ENCODE results near the gene SAPCD1. TPM values are rescaled to one million over a fixed set of nuclear protein-coding genes. Genes with fewer than 3 reads are reported as not detected.

SAPCD1 gene
- total RNA-seq, 1 experiment from 2014 or later: 18.2 TPM

- Histone ChIP-seq H3K36me3 (ENCODE audit: control insufficient read depth in 1 of 2, insufficient read depth in 2 of 2, low read length in 2 of 2) (peaks cover 0 to 14% of the 10 kb centered on the region in 2 experiments; a peak in 1 of 4 replicates), H3K79me2 (ENCODE audit: insufficient read depth, low read length) (no peaks in the 10 kb centered on the region), H3K4me1 (ENCODE audit: control insufficient read depth in 1 of 2, insufficient read depth in 2 of 2, low read length in 2 of 2) (peaks cover 44 to 67% of the 10 kb centered on the region in 2 experiments), H4K20me1 (ENCODE audit: insufficient read depth) (no peaks in the 10 kb centered on the region), H3K27ac (ENCODE audit: low read depth, low read length) (peak overlapping the region; percentile 79), H3K9me3 (ENCODE audit: control insufficient read depth in 1 of 2, insufficient read depth in 1 of 2, low read depth in 1 of 2, low read length in 2 of 2) (no peaks in the 10 kb centered on the region), H3K9ac (ENCODE audit: low read length) (peak overlapping the region; percentile 64), H3K4me2 (ENCODE audit: low read length) (peak overlapping the region; percentile 79), H2AFZ (ENCODE audit: low read depth, low read length, poor library complexity, severe bottlenecking) (no peak overlapping the region), H3K9me2 (ENCODE audit: insufficient read depth) (no peaks in the 10 kb centered on the region), H3K4me3 (replicated peaks in 1 of 2; ENCODE audit: low read depth in 1 of 2, low read length in 2 of 2) (peak overlapping the region in 1 of 2 experiments; percentile 19; a peak in 3 of 4 replicates), H3K27me3 (ENCODE audit: insufficient read depth, low read length) (no peaks in the 10 kb centered on the region)
- intact Hi-C loops (cut with micrococcal nuclease): no loop called here
- ChIA-PET CTCF (interaction anchor here (0.6 to 1.4 kb wide), 5 partner anchors 16 to 88 kb away, joined by 3 to 11 read pairs (median 3); partner anchors contain the start of gene NEU1), RAD21 (ENCODE audit: low non-redundant PET in 1 of 2, low total read pairs in 2 of 2, uncharacterized antibody in 2 of 2, unreplicated experiment in 2 of 2) (interaction anchor here in 1 of 2 experiments (0.7 to 1.1 kb wide), 3 partner anchors 18 to 40 kb away, joined by 3 to 5 read pairs (median 4); no protein-coding TSS in a partner anchor), POLR2A (interaction anchor here (0.8 to 4.8 kb wide), 8 partner anchors 9 to 87 kb away, joined by 3 to 47 read pairs (median 4); partner anchors contain the start of genes HSPA1B and NEU1)
- no peak for DNase-seq (ENCODE audit: low read depth, low spot score)
- BruUV-seq (replicated peaks): no TSS peak
- no peak for TF ChIP-seq FOSL1 (IDR thresholded peaks at IDR 0.05; ENCODE audit: low read depth)
- TF ChIP-seq REST (IDR thresholded peaks at IDR 0.05; ENCODE audit: low read depth): no peak
- TF ChIP-seq SIN3A (IDR thresholded peaks at IDR 0.05; ENCODE audit: low read depth): no peak
- TF ChIP-seq SRF (IDR thresholded peaks at IDR 0.05; ENCODE audit: low read depth): no peak
- no peak for TF ChIP-seq EZH2 (IDR thresholded peaks at IDR 0.05)
- TF ChIP-seq ATF3 (IDR thresholded peaks at IDR 0.05): no peak
- no peak for TF ChIP-seq MAX (IDR thresholded peaks at IDR 0.05)
- TF ChIP-seq SP1 (IDR thresholded peaks at IDR 0.05; ENCODE audit: low read depth): no peak
- TF ChIP-seq RAD21 (IDR thresholded peaks at IDR 0.05; ENCODE audit: low read depth): no peak
- no peak for TF ChIP-seq ELF1 (IDR thresholded peaks at IDR 0.05; ENCODE audit: borderline replicate concordance, low read depth)
- no peak for TF ChIP-seq TCF7L2 (IDR thresholded peaks at IDR 0.05; ENCODE audit: borderline replicate concordance, extremely low read depth, insufficient read depth, insufficient read length)
- no peak for TF ChIP-seq CEBPB (IDR thresholded peaks at IDR 0.05; ENCODE audit: low read depth)
- no peak for TF ChIP-seq YY1 (IDR thresholded peaks at IDR 0.05; ENCODE audit: extremely low read depth, insufficient replicate concordance, low read depth, low read length)
- 0 out of 6 replicates have a peak, but pooled peaks of 2 of the 3 experiments have one; percentile 5 to 24 for TF ChIP-seq CTCF (IDR thresholded peaks at IDR 0.05 in 2 of 3, conservative IDR thresholded peaks at IDR 0.05 in 1 of 3; ENCODE audit: borderline replicate concordance in 1 of 3, insufficient read depth in 1 of 3, low read depth in 2 of 3, low read length in 2 of 3)
- peak; percentile 44 for TF ChIP-seq POLR2AphosphoS5 (IDR thresholded peaks at IDR 0.05; ENCODE audit: low read depth, low read length)
- no peak for TF ChIP-seq ZBTB33 (IDR thresholded peaks at IDR 0.05; ENCODE audit: extremely low read depth, insufficient replicate concordance, low read length)
- peak; percentile 61 for ATAC-seq
Measured at GRCh38 chr6:31775184-31775583, 12.7 kb downstream of the SAPCD1 start.

All from HCT116 (cell line).